ENCODE results near the gene REP15. TPM values are rescaled to one million over a fixed set of nuclear protein-coding genes. Genes with fewer than 3 reads are reported as not detected.

The REP15 gene
- total RNA-seq, 1 experiment from 2014 or later: 1.4 TPM

DNA sequence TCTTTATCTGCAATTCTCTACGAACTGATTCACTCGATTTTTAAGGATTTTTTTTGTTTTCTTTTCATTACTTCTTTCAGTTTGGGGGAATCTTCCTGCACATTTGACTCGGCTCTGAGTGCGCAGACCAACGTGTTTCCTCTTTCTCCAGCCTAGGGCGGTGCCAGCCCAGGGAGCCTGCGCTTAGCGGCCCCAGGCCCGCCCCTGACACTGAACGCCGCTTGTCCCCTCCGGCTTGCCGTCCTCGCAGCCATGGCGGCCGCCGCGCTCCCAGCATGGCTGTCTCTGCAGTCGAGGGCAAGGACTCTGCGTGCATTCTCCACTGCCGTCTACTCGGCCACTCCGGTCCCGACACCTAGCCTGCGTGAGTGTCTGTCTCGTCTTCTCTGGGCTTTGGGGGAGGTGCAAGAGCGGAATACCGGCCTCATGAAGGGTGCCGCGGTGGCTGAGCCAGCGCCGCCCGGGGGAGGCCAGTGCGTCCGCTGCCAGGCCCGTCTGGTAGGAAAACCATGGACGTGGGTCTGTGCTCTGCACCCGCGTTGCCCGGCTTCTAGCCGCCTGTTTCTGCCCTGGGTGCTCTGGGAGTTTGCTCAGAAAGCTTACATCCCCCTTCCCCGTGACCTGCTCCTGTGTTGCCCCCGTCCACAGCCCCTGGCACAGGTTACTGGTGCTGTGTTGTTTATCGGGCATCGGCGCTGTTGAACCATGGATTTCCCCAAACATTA is 14.5 kb downstream of the REP15 start, which contains the start of gene MRPS35:
TSS of gene MRPS35 (plus strand) at position 241 of the 725 bp plus-strand sequence. CDS start at position 253, 12 bp downstream.
- Histone ChIP-seq H3K79me2 (ENCODE audit: low read depth) (peaks cover 50% of the 10 kb centered on the region), H3K27ac (peak within 1 kb of the TSS; percentile 67), H3K4me3 (peak within 1 kb of the TSS; percentile 95), H3K4me1 (replicated peaks; ENCODE audit: insufficient read depth) (peaks cover 14% of the 10 kb centered on the region), H2AFZ (peak within 1 kb of the TSS; percentile 98), H3K9me3 (ENCODE audit: insufficient read depth, low read depth) (no peaks in the 10 kb centered on the region), H3K9me2 (ENCODE audit: insufficient read depth) (no peaks in the 10 kb centered on the region), H3K4me2 (peak within 1 kb of the TSS; percentile 91), H3F3A (ENCODE audit: insufficient read depth, low read depth) (peaks cover 8% of the 10 kb centered on the region; the same call in 1 of the 2 replicates), H3K36me3 (ENCODE audit: low read depth) (peaks cover 19% of the 10 kb centered on the region; the same call in 1 of the 2 replicates), H4K20me1 (ENCODE audit: insufficient read depth) (peaks cover 3% of the 10 kb centered on the region; the same call in 1 of the 2 replicates), H3K27me3 (ENCODE audit: insufficient read depth, low read depth) (no peaks in the 10 kb centered on the region)
- DNase-seq: peak; percentile 72 to 94
- TF ChIP-seq EZH2 (IDR thresholded peaks at IDR 0.05; ENCODE audit: low read depth): no peak
- TF ChIP-seq, protein P1, sequence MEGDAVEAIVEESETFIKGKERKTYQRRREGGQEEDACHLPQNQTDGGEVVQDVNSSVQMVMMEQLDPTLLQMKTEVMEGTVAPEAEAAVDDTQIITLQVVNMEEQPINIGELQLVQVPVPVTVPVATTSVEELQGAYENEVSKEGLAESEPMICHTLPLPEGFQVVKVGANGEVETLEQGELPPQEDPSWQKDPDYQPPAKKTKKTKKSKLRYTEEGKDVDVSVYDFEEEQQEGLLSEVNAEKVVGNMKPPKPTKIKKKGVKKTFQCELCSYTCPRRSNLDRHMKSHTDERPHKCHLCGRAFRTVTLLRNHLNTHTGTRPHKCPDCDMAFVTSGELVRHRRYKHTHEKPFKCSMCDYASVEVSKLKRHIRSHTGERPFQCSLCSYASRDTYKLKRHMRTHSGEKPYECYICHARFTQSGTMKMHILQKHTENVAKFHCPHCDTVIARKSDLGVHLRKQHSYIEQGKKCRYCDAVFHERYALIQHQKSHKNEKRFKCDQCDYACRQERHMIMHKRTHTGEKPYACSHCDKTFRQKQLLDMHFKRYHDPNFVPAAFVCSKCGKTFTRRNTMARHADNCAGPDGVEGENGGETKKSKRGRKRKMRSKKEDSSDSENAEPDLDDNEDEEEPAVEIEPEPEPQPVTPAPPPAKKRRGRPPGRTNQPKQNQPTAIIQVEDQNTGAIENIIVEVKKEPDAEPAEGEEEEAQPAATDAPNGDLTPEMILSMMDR (conservative IDR thresholded peaks at IDR 0.05): no peak
- POLR2A ChIA-PET (ENCODE audit: unreplicated experiment): interaction anchor here (0.6 to 0.7 kb wide), 2 partner anchors 379 to 1216 kb away, joined by 4 to 5 read pairs; no protein-coding TSS in a partner anchor
- intact Hi-C loops (cut with micrococcal nuclease; ENCODE audit: unreplicated experiment): no loop called here
- CTCF ChIA-PET: interaction anchor here (1.1 kb wide), 1 partner anchor 187 kb away, joined by 5 read pairs; the partner anchor contains the start of gene PPFIBP1
- TSS peak; percentile 42 for BruUV-seq (replicated peaks)

DNA sequence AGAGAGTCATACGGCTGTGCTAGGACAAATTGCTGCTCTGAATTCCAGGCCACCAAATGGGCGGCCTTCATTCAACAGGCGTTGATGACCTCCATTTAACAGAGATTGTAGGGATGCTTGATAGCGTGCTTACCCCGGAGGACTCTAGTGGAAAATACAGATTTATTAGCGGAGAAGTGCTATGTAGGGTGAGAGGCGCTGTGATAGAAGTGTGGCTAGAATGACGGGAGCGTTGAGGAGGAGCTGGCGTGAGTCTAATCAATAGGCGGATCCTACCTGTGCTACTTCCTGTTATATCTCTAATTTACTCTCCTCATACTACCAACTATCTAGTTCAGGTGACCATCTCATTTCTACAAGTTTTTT is 15.1 kb downstream of the REP15 start:
- ChIA-PET POLR2A (ENCODE audit: unreplicated experiment) (no interaction called here), CTCF (interaction anchor here (0.5 kb wide), 1 partner anchor 41 kb away, joined by 3 read pairs; no protein-coding TSS in a partner anchor)
- peaks cover 51% of the 10 kb centered on the region for H3K79me2 ChIP-seq (ENCODE audit: low read depth)
- no peaks in the 10 kb centered on the region for H3K9me2 ChIP-seq (ENCODE audit: insufficient read depth)
- intact Hi-C loops (cut with micrococcal nuclease; ENCODE audit: unreplicated experiment): no loop called here
- peaks cover 21% of the 10 kb centered on the region; the same call in 1 of the 2 replicates for H3K36me3 ChIP-seq (ENCODE audit: low read depth)
- H2AFZ ChIP-seq: peak overlapping the region; percentile 98
- peak in 1 of 2 experiments; percentile 15 for DNase-seq
- H3K4me2 ChIP-seq: peak overlapping the region; percentile 91
- peaks cover 8% of the 10 kb centered on the region; the same call in 1 of the 2 replicates for H3F3A ChIP-seq (ENCODE audit: insufficient read depth, low read depth)
- peaks cover 3% of the 10 kb centered on the region; the same call in 1 of the 2 replicates for H4K20me1 ChIP-seq (ENCODE audit: insufficient read depth)
- H3K4me3 ChIP-seq: peak overlapping the region; percentile 95
- H3K4me1 ChIP-seq (replicated peaks; ENCODE audit: insufficient read depth): peaks cover 14% of the 10 kb centered on the region
- peak overlapping the region; percentile 67 for H3K27ac ChIP-seq
- no peaks in the 10 kb centered on the region for H3K27me3 ChIP-seq (ENCODE audit: insufficient read depth, low read depth)
- H3K9me3 ChIP-seq (ENCODE audit: insufficient read depth, low read depth): no peaks in the 10 kb centered on the region
- no TSS peak for BruUV-seq (replicated peaks)
- TF ChIP-seq EZH2 (IDR thresholded peaks at IDR 0.05; ENCODE audit: low read depth): no peak
- TF ChIP-seq, protein P1 (conservative IDR thresholded peaks at IDR 0.05): no peak

DNA sequence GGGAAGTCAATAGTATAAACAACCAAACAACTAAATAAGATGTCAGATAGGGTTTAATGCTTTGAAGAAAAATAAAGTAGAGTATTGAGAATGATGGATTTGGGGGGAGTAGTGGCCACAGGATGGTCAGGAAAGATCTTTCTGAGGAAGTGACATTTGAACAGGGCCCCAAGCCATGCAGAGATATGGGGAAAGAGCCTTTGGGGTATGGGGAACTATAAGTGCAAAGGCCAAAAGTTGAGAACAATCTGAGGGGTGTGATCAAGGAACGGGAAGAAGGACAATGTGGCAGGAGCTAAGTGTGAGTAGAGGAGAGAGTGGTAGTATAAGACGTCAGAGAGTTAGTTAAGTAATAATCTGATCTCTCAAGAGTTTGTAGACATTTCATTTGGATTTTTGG is 15.7 kb downstream of the REP15 start:
- peak overlapping the region; percentile 95 for H3K4me3 ChIP-seq
- H4K20me1 ChIP-seq (ENCODE audit: insufficient read depth): peaks cover 3% of the 10 kb centered on the region; the same call in 1 of the 2 replicates
- no peak for DNase-seq
- ChIA-PET CTCF (interaction anchor here (0.5 kb wide), 1 partner anchor 42 kb away, joined by 3 read pairs; no protein-coding TSS in a partner anchor), POLR2A (ENCODE audit: unreplicated experiment) (no interaction called here)
- no peaks in the 10 kb centered on the region for H3K9me2 ChIP-seq (ENCODE audit: insufficient read depth)
- no peak for TF ChIP-seq EZH2 (IDR thresholded peaks at IDR 0.05; ENCODE audit: low read depth)
- no TSS peak for BruUV-seq (replicated peaks)
- peak overlapping the region; percentile 91 for H3K4me2 ChIP-seq
- no peaks in the 10 kb centered on the region for H3K27me3 ChIP-seq (ENCODE audit: insufficient read depth, low read depth)
- H3K27ac ChIP-seq: no peak overlapping the region
- H3K36me3 ChIP-seq (ENCODE audit: low read depth): peaks cover 21% of the 10 kb centered on the region; the same call in 1 of the 2 replicates
- H2AFZ ChIP-seq: peak overlapping the region; percentile 98; the same call in 1 of the 2 replicates
- H3K79me2 ChIP-seq (ENCODE audit: low read depth): peaks cover 51% of the 10 kb centered on the region
- intact Hi-C loops (cut with micrococcal nuclease; ENCODE audit: unreplicated experiment): no loop called here
- peaks cover 8% of the 10 kb centered on the region; the same call in 1 of the 2 replicates for H3F3A ChIP-seq (ENCODE audit: insufficient read depth, low read depth)
- H3K9me3 ChIP-seq (ENCODE audit: insufficient read depth, low read depth): no peaks in the 10 kb centered on the region
- peaks cover 14% of the 10 kb centered on the region for H3K4me1 ChIP-seq (replicated peaks; ENCODE audit: insufficient read depth)
